SK-N-SH treated with all-trans-retinoic acid at 6 μM for 48 hours (cell line): ENCODE results near the gene DYNLT2.

Experiments
- BACH2 ChIP-seq: fragments of 250-450 bp; sonication (Bioruptor Pico); IDR thresholded peaks from 2 replicates; pipeline ENCODE4 v1.9.0; 2021; ENCODE audit warnings: mild to moderate bottlenecking, borderline replicate concordance
- CSDC2 ChIP-seq: fragments of 250-450 bp; sonication (Bioruptor Pico); IDR thresholded peaks from 2 replicates; pipeline ENCODE4 v1.5.0; 2020; ENCODE audit warnings: mild to moderate bottlenecking, moderate library complexity
- GLIS3 ChIP-seq: fragments of 250-450 bp; sonication (Bioruptor Pico); IDR thresholded peaks from 2 replicates; pipeline ENCODE4 v1.5.0; 2020; ENCODE audit warnings: mild to moderate bottlenecking, moderate library complexity
- RARB ChIP-seq: fragments of 250-450 bp; sonication (Bioruptor Pico); IDR thresholded peaks from 2 replicates; pipeline ENCODE4 v1.8.0; 2021; ENCODE audit warnings: mild to moderate bottlenecking, moderate library complexity
- SNAI2 ChIP-seq: fragments of 250-450 bp; sonication (Bioruptor Pico); IDR thresholded peaks from 2 replicates; pipeline ENCODE4 v1.5.0; 2020; ENCODE audit warnings: mild to moderate bottlenecking, moderate library complexity
- TCF4 ChIP-seq: fragments of 250-450 bp; sonication (Bioruptor Pico); IDR thresholded peaks from 2 replicates; pipeline ENCODE4 v1.8.0; 2021; ENCODE audit warnings: mild to moderate bottlenecking, moderate library complexity, borderline replicate concordance
- TF ChIP-seq, protein P1 (sequence below): fragments of 250-450 bp; sonication (Bioruptor Pico); IDR thresholded peaks from 2 replicates; pipeline ENCODE4 v1.5.0; 2020; ENCODE audit warnings: mild to moderate bottlenecking, moderate library complexity
- TF ChIP-seq, protein P2 (sequence below): fragments of 250-450 bp; sonication (Bioruptor Pico); IDR thresholded peaks from 2 replicates; pipeline ENCODE4 v1.8.0; 2020; ENCODE audit warnings: mild to moderate bottlenecking, moderate library complexity, borderline replicate concordance

DNA sequence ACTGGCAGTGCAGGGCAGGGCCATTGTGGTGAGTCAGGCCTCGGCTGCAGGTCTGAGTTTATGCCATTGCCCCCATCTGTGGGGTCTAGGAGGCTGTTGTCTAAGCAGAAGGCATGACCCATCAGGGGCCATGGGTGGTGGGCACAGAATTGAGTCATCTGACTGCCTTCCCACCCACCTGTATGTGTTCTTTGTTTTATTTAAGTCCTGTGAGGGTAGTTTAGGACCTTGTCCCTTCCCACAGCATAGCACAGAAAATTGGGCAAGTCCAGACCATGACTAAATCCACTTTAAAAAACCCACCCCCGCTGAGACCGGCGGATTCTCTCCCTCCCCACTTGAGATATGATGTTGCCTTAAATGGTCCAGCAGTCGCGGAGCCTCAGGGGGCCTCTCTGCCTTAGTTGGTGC, 40.4 kb upstream of the DYNLT2 start:
- TF ChIP-seq TCF4 (no peak), RARB (CRISPR knock-in tag) (no peak), CSDC2 (CRISPR knock-in tag) (no peak), BACH2 (CRISPR knock-in tag) (no peak), GLIS3 (CRISPR knock-in tag) (no peak), SNAI2 (CRISPR knock-in tag) (no peak)
- TF ChIP-seq, protein P1, sequence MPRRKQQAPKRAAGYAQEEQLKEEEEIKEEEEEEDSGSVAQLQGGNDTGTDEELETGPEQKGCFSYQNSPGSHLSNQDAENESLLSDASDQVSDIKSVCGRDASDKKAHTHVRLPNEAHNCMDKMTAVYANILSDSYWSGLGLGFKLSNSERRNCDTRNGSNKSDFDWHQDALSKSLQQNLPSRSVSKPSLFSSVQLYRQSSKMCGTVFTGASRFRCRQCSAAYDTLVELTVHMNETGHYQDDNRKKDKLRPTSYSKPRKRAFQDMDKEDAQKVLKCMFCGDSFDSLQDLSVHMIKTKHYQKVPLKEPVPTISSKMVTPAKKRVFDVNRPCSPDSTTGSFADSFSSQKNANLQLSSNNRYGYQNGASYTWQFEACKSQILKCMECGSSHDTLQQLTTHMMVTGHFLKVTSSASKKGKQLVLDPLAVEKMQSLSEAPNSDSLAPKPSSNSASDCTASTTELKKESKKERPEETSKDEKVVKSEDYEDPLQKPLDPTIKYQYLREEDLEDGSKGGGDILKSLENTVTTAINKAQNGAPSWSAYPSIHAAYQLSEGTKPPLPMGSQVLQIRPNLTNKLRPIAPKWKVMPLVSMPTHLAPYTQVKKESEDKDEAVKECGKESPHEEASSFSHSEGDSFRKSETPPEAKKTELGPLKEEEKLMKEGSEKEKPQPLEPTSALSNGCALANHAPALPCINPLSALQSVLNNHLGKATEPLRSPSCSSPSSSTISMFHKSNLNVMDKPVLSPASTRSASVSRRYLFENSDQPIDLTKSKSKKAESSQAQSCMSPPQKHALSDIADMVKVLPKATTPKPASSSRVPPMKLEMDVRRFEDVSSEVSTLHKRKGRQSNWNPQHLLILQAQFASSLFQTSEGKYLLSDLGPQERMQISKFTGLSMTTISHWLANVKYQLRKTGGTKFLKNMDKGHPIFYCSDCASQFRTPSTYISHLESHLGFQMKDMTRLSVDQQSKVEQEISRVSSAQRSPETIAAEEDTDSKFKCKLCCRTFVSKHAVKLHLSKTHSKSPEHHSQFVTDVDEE = no peak
- TF ChIP-seq, protein P2, sequence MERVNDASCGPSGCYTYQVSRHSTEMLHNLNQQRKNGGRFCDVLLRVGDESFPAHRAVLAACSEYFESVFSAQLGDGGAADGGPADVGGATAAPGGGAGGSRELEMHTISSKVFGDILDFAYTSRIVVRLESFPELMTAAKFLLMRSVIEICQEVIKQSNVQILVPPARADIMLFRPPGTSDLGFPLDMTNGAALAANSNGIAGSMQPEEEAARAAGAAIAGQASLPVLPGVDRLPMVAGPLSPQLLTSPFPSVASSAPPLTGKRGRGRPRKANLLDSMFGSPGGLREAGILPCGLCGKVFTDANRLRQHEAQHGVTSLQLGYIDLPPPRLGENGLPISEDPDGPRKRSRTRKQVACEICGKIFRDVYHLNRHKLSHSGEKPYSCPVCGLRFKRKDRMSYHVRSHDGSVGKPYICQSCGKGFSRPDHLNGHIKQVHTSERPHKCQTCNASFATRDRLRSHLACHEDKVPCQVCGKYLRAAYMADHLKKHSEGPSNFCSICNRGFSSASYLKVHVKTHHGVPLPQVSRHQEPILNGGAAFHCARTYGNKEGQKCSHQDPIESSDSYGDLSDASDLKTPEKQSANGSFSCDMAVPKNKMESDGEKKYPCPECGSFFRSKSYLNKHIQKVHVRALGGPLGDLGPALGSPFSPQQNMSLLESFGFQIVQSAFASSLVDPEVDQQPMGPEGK (CRISPR knock-in tag) = no peak
